Mucosa of stomach (tissue), 1 donor: Measurements from ENCODE around the gene TRAK1.

Experiments
- H3K27me3 ChIP-seq: one replicate; pipeline ENCODE4 v1.7.0; 2013; ENCODE audit warnings: mild to moderate bottlenecking, low read length; ENCODE audit not compliant: control insufficient read depth, insufficient read depth
- H3K36me3 ChIP-seq: one replicate; pipeline ENCODE4 v1.7.0; 2013; ENCODE audit warnings: low read length; ENCODE audit not compliant: control insufficient read depth, insufficient read depth
- H3K4me1 ChIP-seq: one replicate; pipeline ENCODE4 v1.7.0; 2013; ENCODE audit warnings: mild to moderate bottlenecking, low read length; ENCODE audit not compliant: control insufficient read depth, insufficient read depth
- H3K4me3 ChIP-seq: one replicate; pipeline ENCODE4 v1.7.0; 2013; ENCODE audit warnings: low read length
- H3K9ac ChIP-seq: one replicate; pipeline ENCODE4 v1.7.0; 2013; ENCODE audit warnings: mild to moderate bottlenecking, low read length, moderate library complexity
- H3K9me3 ChIP-seq: one replicate; pipeline ENCODE4 v1.7.0; 2013; ENCODE audit warnings: mild to moderate bottlenecking, low read length, moderate library complexity; ENCODE audit not compliant: control insufficient read depth
- donor health status: Pancreatic carcinoma.

The TRAK1 gene

DNA sequence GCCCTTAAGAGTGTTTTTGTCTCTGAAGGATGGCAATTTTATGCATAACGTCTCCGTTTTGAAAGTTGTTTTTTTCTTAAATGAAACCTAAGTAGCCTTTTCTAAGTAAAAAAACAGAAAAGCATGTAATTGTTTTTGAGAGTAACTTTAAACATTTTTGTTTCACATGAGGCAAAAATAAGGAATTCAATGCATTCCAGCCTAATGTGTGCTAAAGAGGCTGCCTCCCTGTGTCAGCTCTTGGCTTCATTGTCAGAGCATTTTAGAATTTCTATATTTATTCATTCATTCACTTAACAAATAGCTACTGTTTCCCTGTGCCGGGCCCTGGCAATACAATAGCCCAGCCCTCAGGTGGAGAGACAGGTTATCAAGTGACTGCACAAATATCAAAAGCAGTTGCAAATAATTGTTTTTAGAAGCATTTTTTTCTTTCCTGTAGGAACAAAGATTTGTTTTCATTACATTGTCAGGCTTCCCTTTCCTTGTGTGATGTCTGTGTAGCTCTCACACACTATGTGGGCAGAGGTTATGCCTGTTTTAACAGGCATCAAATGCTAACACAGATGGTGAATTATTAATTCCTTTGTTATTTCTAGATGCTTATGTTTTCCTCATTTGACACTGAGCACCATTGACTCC is 93.0 kb downstream of the TRAK1 start:
- H3K9ac ChIP-seq, result peak overlapping the region; percentile 30
- H3K4me3 ChIP-seq, result no peak overlapping the region
- no peaks in the 10 kb centered on the region for H3K27me3 ChIP-seq
- H3K36me3 ChIP-seq, result peaks cover 4% of the 10 kb centered on the region
- H3K9me3 ChIP-seq, result no peaks in the 10 kb centered on the region
- H3K4me1 ChIP-seq, result peaks cover 73% of the 10 kb centered on the region

DNA sequence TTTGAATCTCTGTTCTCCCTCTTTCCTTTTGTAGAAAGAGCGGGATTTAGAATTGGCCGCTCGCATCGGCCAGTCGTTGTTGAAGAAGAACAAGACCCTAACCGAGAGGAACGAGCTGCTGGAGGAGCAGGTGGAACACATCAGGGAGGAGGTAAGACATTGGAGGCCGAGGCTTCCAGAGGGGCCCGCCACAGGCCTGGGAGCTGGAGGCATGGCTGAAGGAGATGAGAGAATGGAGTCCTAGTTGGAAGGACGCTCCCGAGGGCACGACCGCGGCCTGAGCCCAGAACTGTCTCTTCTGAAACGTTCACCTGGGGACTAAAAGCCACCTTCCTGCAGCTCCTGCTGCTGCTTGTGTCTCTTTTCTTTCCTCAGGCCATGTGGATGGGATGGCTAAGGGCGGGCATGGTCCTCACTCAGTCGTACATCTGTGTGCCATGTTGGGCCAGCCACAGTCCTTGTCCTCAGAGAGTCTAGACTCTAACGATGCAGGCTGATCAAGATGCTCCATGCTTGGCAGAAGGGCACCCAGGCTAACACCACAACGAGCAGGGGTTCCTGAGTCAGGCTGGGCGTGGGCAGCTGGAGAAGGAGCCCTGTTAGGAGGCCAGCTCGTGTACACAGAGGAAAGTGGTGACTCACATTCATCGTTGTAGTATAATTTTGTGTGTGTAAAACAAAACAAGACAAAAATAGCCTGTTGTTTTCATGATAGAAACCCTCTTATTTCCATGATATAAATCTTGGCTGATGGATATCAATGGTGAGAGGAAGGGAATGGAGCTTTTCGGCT is 93.7 kb downstream of the TRAK1 start:
- peaks cover 68% of the 10 kb centered on the region for H3K4me1 ChIP-seq
- no peak overlapping the region for H3K4me3 ChIP-seq
- no peaks in the 10 kb centered on the region for H3K27me3 ChIP-seq
- peaks cover 4% of the 10 kb centered on the region for H3K36me3 ChIP-seq
- H3K9ac ChIP-seq, result peak overlapping the region; percentile 30
- H3K9me3 ChIP-seq, result no peaks in the 10 kb centered on the region

DNA sequence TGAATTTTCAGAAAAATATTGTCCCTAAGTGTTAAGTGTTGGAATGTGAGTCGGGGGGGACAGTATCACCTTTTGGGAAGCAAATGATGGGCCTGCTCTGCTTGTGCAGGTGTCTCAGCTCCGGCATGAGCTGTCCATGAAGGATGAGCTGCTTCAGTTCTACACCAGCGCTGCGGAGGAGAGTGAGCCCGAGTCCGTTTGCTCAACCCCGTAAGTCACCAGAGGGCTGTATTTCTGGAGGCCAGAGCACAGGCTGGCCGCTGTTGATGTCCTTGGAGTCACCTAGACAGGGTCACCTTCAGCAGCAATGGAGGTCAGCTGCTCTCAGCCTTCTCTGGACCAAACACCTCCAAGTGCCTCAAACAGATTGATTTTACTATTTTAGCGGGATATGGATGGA is 96.8 kb downstream of the TRAK1 start:
- Histone ChIP-seq H3K36me3 (peaks cover 16% of the 10 kb centered on the region), H3K9ac (no peak overlapping the region), H3K9me3 (no peaks in the 10 kb centered on the region), H3K4me3 (no peak overlapping the region), H3K4me1 (peaks cover 60% of the 10 kb centered on the region), H3K27me3 (no peaks in the 10 kb centered on the region)

DNA sequence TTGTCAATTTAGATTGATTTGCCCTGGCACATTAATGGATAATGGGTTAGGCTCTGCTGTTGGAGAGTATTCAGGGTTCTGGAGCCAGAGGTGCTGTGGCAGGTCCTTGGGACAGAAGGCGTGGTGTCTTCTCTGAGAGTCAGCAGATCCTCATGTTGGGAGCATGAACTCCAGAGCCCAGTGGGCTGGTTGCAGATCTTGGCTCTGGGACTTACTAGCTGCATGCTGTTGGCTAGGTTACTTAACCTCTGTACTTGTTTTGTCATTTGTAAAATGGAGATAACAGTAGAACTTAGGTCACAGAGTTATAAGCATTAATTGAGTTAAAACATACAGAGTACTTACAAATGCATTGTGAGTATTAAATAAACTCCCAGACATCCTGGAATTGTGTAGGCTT is 97.2 kb downstream of the TRAK1 start:
- peaks cover 16% of the 10 kb centered on the region for H3K36me3 ChIP-seq
- no peaks in the 10 kb centered on the region for H3K9me3 ChIP-seq
- H3K27me3 ChIP-seq, result no peaks in the 10 kb centered on the region
- H3K9ac ChIP-seq, result no peak overlapping the region
- H3K4me1 ChIP-seq, result peaks cover 60% of the 10 kb centered on the region
- H3K4me3 ChIP-seq, result no peak overlapping the region

DNA sequence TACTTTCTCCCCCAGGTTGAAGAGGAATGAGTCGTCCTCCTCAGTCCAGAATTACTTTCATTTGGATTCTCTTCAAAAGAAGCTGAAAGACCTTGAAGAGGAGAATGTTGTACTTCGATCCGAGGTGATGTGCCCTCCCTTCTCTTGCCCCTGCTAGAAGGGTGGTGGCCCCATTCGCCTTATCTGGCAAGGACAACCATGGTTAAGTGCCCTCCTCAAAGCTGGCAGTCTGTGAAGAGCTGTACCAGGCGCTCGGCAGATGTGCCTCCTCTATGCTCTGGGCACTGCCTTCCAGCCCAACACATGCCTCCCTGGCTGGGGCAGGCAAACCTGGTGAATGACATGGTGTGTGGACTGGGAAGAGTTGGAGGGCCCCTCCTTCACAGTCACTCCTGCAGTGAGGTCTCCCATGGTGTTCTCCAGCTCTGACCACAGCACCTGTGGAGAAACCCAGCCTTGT is 97.9 kb downstream of the TRAK1 start:
- Histone ChIP-seq H3K36me3 (peaks cover 16% of the 10 kb centered on the region), H3K4me1 (peaks cover 54% of the 10 kb centered on the region), H3K27me3 (no peaks in the 10 kb centered on the region), H3K9ac (no peak overlapping the region), H3K4me3 (no peak overlapping the region), H3K9me3 (no peaks in the 10 kb centered on the region)

DNA sequence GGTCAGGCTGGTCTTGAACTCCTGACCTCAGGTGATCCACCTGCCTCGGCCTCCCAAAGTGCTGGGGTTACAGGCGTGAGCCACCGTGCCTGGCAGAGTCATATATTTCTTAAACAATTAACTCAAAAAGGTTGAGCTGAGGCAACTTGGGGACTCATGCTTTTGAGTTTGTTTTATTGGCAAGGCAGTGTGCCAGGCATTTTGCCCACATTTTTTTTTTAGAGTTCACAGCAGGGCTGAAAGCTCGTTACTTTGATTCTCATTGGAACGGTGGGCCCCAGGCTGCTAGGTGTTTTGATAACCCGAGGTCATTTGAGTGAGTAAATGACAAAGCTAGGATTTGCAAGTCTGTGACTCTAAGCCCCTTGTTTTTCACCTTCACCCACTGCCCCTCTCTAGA is 98.6 kb downstream of the TRAK1 start:
- Histone ChIP-seq H3K9ac (no peak overlapping the region), H3K36me3 (peaks cover 16% of the 10 kb centered on the region), H3K9me3 (no peaks in the 10 kb centered on the region), H3K4me3 (no peak overlapping the region), H3K27me3 (no peaks in the 10 kb centered on the region), H3K4me1 (peaks cover 48% of the 10 kb centered on the region)

DNA sequence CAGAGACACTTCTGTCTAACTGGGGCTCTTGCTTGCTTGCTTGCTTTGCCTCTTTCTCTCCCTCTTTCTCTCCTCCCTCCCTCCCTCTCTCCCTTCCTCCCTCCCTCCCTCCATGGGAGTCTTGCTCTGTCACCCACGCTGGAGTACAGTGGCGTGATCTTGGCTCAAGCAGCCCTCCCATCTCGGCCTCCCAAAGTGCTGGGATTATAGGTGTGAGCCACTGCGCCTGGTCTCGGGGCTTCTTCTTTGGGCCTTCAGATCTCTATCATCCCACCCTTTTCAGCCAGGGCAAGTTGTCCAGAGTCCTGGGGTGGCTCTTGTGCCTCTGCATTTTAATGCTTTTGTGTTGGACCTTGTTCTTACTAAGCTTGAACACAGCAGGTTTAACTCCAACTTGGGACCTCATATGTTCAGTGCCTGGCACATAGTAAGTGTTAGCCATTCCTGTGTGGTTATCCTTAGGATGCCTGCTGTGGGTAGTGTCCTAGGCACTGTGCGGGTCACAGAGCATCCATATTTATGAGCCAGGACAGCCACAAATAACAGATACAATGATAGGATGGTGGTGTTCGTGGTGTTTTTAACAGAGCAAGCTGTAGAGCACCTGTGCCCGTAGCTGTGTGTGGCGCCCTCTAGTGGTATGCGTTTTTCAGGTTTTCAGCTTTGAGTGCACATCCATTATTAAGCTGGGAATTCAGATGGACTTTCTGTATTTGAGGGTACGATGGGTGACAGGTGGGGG is 99.7 kb downstream of the TRAK1 start:
- peaks cover 40% of the 10 kb centered on the region for H3K4me1 ChIP-seq
- H3K9ac ChIP-seq, result no peak overlapping the region
- no peak overlapping the region for H3K4me3 ChIP-seq
- no peaks in the 10 kb centered on the region for H3K27me3 ChIP-seq
- H3K9me3 ChIP-seq, result no peaks in the 10 kb centered on the region
- H3K36me3 ChIP-seq, result peaks cover 21% of the 10 kb centered on the region

DNA sequence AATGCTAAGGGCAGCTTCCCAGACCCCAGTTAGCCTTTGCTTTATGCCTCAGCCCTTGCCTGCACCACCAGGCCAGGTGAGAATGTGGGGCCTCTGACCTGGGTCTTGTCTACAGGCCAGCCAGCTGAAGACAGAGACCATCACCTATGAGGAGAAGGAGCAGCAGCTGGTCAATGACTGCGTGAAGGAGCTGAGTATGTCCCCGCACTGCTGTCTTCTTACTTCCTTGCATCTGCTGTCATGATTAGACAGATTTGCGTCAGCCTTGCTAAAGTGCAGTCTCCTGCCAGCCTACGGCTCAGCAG is 100.2 kb downstream of the TRAK1 start:
- Histone ChIP-seq H3K4me1 (peaks cover 39% of the 10 kb centered on the region), H3K9me3 (no peaks in the 10 kb centered on the region), H3K27me3 (no peaks in the 10 kb centered on the region), H3K4me3 (no peak overlapping the region), H3K36me3 (peaks cover 21% of the 10 kb centered on the region), H3K9ac (no peak overlapping the region)

DNA sequence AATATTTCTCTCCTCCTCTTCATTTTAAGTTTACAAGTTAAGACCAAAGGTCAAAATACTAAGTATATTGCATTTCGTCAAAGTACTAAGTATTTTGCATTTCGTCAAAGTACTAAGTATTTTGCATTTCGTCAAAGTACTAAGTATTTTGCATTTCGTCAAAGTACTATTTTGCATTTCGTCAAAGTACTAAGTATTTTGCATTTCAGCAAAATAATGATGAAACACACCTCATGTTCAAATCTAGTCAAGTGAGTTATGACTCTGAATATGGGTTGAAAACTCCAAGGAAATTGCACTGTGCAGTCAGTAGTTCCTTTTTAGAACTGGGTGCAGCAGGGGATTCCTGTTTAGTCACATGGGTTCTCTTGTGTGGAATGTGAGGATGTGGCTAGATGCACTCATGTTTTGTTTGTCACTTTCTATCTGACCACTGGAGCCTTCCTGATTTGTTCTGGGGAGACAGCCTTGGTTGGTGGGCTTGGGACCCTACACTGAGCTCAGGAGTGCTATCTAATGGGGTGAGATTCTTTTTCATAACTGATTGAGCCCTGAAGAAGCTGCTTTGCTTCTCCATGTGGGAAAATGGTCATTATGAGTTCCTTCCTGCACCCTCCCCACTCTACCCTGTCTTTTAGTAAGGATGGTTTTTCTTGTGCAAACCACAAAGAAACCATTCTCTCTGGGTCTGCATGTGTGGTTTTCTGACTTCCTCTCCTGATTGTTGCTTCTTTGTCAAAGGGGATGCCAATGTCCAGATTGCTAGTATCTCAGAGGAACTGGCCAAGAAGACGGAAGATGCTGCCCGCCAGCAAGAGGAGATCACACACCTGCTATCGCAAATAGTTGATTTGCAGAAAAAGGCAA is 101.4 kb downstream of the TRAK1 start:
- Histone ChIP-seq H3K4me1 (peaks cover 34% of the 10 kb centered on the region), H3K36me3 (peaks cover 26% of the 10 kb centered on the region), H3K4me3 (no peak overlapping the region), H3K9ac (no peak overlapping the region), H3K9me3 (no peaks in the 10 kb centered on the region), H3K27me3 (no peaks in the 10 kb centered on the region)

DNA sequence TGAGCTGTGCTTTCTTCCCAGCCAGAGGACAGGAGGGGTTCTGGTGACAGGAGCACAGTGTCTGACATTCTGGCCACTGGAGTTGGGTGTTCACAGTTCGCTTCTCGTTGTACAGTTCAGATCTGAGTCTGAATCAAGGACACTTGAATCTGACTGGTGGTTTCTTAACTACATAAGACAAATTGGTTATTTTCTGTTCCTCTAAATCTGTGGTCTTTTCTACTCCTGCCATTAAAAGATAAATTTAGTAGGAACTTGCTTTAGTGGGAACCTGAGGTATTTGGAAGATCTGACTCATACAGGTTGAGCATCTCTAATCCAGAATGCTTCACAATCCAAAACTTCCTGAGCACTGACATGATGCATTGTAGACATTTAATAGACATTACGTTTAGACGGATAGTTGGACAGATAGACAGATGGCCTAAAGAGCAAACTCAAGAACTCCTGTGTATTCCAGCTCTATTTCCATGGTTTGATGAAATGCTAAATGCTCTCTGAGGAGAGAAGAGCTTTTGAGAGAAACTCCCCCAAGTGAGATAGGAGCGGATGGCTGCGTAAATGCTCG is 103.9 kb downstream of the TRAK1 start:
- Histone ChIP-seq H3K4me3 (no peak overlapping the region), H3K27me3 (no peaks in the 10 kb centered on the region), H3K9ac (no peak overlapping the region), H3K36me3 (peaks cover 33% of the 10 kb centered on the region), H3K9me3 (no peaks in the 10 kb centered on the region), H3K4me1 (peaks cover 15% of the 10 kb centered on the region)

DNA sequence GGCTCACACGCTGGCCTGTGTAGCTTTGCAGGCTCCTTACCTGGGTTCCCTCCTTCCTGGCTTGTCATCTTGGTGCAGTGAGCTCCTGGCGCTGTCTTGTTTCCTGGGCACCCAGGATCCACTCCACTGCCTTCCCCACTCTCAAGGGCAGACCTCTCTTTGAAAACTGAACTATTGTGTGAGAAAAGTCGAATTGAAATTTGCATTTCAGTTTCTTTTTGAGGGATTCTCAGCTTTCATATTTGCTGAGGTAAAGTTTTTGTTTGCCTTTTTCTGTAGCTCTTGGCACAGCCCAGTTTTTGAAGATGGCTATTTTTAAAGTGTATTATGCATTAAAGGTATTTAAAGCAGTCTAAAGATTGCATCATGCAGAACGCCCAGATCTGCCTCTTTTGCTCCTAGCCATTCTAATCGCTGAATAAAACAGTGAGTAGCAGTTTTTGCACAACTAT is 104.7 kb downstream of the TRAK1 start:
- Histone ChIP-seq H3K4me1 (peaks cover 6% of the 10 kb centered on the region), H3K9me3 (no peaks in the 10 kb centered on the region), H3K4me3 (no peak overlapping the region), H3K27me3 (no peaks in the 10 kb centered on the region), H3K9ac (no peak overlapping the region), H3K36me3 (peaks cover 30% of the 10 kb centered on the region)
